Smooth muscle cell of the brain vasculature (primary cell): ENCODE results near the gene MGAT1.
"Not testable (repeated sequence)": the region's sequence is repeated elsewhere in the genome, so short reads cannot be mapped to it uniquely, and the experiment has no call there.

Source experiments
- DNase-seq: peaks from one replicate; pipeline ENCODE4 v3.0.0-alpha.2; 2012; ENCODE audit warnings: low read depth, low spot score

Gene MGAT1

DNA sequence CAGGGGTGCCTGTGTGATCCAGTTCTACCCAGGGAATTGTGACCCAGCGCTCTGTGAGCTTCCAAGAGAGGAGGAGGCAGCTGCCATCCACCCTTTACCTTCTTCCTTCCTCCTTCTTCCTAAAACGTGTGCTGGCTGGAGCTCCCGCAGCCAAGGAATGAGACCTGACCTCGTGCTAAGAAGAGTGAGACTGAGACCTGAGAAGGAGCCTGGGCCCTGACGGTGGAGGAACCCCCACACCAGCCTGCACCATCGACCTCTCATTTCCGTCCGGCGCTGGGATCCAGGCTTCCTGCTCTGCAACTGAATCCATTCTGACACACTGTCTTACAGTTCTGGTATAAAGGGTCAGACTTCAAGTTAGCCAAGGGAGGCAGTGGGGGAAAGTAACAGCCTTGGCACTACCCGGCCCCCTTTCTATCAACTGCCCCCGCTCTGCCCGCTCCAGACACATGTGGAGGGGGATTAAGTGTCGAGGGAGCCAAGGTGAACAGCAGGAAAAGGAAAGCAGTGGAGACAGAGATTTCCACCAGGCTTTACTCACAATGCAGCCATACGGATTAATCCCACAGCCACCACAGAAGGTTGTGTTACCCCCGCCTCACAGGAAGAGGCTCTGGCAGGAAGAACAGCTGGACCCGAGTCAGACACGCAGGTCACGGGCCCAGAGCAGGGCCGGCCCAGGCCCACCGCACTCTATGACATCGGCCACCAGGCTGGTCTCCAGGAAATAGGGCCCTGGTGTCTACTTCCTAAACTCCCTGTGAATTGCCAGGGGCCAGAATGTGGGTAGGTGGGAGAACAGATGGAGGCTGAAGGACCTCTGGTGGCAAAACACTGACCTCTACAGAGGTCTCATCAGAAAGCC, 15.8 kb downstream of the MGAT1 start:
- DNase-seq, result no peak

- no peak for DNase-seq
These were observed 16.8 kb downstream of the MGAT1 start for GRCh38 chr5:180785794-180786221.

GRCh38 chr5:180785121-180785781, 17.4 kb downstream of the MGAT1 start:
- no peak for DNase-seq

- DNase-seq, result peak; percentile 75
These were observed 18.0 kb downstream of the MGAT1 start for GRCh38 chr5:180784497-180785097.

DNA sequence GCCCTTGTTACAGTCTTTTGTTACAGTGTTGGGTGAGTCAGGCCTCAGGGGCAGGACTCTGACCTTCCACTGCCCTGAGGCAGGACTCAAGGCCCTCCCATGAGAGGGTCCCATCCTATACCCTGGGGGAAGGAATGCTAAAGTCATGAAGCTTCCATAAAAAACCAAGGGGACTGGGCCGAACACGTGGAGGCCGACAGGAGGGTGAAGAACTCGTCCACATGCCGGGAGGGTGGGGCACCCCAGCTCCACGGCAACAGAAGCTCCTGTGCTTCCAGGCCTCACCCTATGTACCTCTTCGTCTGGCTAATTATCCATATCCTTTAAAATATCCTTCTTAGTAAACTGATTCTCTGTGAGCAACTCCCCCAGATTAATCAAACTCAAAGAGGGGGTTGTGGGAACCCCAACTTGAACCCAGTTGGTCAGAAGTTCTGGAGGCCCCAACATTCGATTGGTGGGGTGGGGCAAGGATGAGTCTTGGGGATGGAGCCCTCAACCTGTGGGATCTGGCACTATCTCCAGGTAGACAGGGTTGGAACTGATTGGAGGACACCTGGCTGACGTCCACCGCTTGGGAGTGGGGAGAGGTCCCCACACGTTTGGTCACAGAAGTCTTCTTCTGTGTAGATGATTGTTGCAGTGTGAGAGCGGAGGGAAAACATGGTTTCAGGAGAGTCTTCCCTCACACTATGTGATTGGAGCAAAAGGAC, 19.1 kb downstream of the MGAT1 start:
- DNase-seq, result no peak

DNA sequence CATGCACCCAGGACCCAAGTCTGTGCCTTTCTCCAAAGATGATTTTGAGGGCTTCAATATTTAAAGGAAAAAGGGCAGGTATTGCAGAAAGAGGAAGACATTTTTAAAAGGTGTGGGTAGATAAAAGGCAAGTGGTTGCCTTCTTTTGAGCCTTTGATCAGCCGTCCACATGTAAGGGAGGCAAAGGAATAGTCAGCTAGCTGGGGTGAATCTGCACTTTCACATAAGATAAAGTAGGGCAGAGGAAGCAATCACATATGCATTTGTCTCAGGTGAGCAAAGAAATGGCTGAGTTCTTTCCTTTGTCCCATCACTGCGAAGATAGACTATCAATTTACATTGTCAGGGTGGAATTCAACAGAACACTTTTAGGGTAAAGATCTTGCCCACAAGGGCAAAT, 19.9 kb downstream of the MGAT1 start:
- DNase-seq, result no peak

DNA sequence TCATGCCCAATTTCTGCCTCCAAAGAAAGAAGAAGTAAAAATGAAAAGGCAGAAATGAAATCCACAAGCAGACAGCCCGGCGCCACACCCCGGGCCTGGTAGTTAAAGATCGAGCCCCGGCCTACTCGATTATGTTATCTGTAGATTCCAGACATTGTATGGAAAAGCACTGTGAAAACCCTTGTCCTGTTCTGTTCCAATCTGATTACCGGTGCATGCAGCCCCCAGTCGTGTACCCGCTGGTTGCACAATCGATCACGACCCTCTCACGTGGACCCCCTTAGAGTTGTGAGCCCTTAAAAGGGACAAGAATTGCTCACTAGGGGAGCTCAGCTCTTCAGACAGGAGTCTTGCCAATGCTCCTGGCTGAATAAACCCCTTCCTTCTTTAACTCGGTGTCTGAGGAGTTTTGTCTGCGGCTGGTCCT, 20.7 kb downstream of the MGAT1 start:
- not testable (repeated sequence) for DNase-seq

- DNase-seq, result no peak
These were observed 22.5 kb downstream of the MGAT1 start for GRCh38 chr5:180779985-180780610.

- DNase-seq, result no peak
These were observed 25.1 kb downstream of the MGAT1 start for GRCh38 chr5:180777475-180777874.

DNA sequence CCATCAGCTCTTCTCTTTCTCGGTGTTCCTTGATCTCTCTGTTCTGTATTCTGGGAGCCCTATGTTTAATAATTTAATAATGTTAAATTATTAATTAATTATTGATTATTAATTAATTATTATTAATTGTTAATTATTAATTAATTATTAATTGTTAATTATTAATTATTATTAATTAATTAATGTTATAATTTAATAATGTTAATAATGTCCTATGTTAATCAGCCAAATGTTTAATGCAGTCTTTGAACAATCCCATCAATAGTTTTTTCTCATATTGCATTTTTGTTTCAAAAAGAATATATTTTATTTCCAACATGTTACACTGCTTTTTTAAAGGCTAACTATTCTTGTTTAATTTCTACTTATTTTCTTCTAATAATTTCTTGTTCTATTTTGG, 26.2 kb downstream of the MGAT1 start:
- DNase-seq, result no peak

DNA sequence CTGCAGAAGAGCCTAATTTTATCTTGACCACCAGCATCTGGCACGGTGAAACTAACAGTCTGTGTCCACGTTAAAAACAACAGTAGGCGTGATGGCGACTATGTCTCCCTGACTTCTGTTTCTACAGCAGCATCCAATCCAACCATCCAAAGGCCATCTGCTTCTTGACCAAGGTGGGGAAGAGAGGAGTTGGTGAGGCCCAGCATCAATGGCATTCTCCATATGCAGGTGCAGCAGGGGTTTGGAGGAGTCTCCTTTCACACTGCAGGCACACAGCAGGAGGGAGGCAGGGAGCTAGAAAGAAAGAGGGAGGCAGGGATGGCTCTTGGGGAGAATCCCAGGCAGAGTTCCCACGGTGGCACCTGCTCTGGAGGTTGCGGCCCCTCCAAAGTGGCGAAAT, 27.0 kb downstream of the MGAT1 start:
- no peak for DNase-seq

GRCh38 chr5:180771839-180772238, 30.8 kb downstream of the MGAT1 start:
- DNase-seq, result no peak

GRCh38 chr5:180769821-180770220, 32.8 kb downstream of the MGAT1 start:
- DNase-seq, result no peak

- no peak for DNase-seq
These were observed 47.0 kb downstream of the MGAT1 start for GRCh38 chr5:180755601-180756000.

DNA sequence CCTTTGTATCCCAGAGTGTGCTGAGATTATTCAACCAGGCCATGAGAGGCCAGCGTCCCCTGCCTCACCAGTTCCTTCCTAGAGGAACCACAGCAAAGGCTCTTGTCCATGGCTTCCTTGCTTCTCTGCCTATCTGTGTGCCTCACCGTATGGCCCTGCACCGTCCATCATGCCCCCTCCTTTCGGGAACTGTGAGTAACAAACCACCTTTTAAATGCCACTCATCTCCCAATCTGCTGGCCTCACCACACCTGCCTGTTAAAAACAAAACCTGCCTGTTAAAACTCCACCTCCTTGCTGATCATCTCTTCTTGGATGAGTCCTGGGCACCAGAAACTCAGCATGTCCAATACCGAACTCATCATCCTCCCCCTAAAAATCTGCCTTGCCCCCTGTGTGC, 58.4 kb downstream of the MGAT1 start:
- DNase-seq, result no peak

DNA sequence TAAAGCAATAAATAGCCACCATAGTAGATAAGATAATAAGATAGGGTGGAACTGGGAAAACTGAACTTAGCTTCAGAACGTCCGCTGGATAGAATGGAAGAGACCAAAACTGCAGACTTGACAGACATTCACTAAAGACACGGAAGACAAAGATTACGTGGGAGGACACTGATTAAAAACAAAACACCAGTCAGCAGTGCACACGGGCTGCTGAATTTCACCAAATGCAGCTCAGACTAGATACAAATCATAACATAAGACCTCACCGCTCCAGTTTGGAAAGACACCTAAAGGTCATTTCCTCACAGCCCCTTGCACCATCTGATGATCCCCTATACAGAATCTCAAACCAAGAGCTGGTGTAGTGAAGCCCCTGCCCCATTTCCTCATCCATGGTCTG, 59.9 kb downstream of the MGAT1 start:
- no peak for DNase-seq

GRCh38 chr5:180740953-180741352, 61.7 kb downstream of the MGAT1 start:
- DNase-seq, result not testable (repeated sequence)

DNA sequence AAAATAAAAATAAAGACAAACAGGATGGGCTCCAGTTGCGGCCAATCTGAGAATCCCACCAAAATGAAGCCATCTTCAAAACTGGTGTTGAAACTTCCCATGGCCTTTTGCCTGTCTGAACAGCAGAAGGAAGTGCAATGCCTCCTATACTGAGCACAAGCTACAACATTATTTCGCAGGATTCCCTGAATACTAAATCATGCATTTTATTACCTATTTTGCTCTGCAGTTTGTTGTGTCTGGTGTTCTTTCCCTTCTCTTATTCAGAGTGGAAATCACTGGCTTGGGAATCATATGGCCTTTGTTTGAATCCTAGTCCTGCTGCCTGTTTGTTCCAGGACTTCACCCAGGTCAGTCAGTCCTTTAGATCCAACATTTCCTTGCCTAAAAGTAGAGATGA, 62.6 kb downstream of the MGAT1 start, which contains the start of gene OR2Y1:
TSS of gene OR2Y1 (minus strand) at position 101 of the 400 bp plus-strand sequence. CDS start at position 101, 0 bp downstream.
- DNase-seq, result no peak

DNA sequence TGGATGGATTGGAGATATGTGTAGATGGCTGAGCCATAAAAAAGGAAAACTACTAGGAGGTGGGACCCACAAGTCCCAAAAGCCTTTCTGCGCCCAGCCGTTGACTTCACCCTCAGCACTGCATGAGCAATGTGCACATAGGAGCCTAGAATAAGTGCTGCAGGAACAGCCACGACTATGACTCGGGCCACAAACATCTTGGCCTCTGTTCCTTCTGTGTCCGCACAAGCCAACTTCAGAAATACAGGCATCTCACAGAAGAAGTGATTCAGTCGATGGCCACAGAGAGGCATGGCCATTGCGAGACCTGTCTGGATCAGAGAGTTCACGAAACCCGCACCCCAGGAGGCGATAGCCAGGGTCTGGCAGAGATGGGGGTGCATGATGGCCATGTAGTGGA, 63.3 kb downstream of the MGAT1 start:
- DNase-seq, result no peak

DNA sequence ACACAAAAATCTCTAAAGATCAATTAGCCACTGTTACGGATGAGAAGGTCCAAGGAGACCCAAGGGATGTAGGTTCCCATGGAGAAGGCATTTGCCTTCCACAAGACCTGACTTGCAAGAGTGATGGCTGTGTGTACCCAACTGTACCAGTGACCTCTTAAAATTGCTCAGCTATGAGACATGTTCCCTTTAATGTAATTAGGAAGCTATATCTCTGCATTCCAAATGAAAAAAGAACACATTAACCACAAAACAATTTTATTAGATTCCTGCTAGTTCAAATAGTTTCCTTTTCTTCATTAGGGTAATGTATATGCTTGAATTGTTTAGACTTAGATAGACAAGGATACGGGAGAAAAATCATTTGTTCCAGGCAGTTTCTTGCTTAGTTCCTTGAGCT, 66.1 kb downstream of the MGAT1 start:
- DNase-seq, result no peak
